K562 (cell line): ENCODE results near the gene HSP90AA1. TPM values are rescaled to one million over a fixed set of nuclear protein-coding genes. Genes with fewer than 3 reads are reported as not detected.

ENCODE experiments used
- ATF4 ChIP-seq: fragments of 450-650 bp; formaldehyde crosslinking; IDR thresholded peaks from 2 replicates; pipeline ENCODE4 v1.4.0; 2022; ENCODE audit warnings: mild to moderate bottlenecking, moderate library complexity
- BRD4 ChIP-seq: fragments of 200-600 bp; sonication (generic); IDR thresholded peaks from 2 replicates; pipeline ENCODE4 v1.6.1; 2017; ENCODE audit warnings: inconsistent platforms
- KLF1 ChIP-seq: fragments of 450-650 bp; IDR thresholded peaks from 2 replicates; pipeline ENCODE4 v1.6.1; 2016; ENCODE audit warnings: missing genetic modification characterization, missing compliant biosample characterization
- MCM7 ChIP-seq, 2 experiments: fragments of 450-650 bp; IDR thresholded peaks; 2 replicates each; pipeline ENCODE4 v1.6.1; 2016 to 2018
- NCOA6 ChIP-seq: fragments of 450-650 bp; IDR thresholded peaks from 2 replicates; pipeline ENCODE4 v1.6.1; 2017; ENCODE audit warnings: mild to moderate bottlenecking
- NCOR1 ChIP-seq: fragments of 450-650 bp; IDR thresholded peaks from 2 replicates; pipeline ENCODE4 v1.6.1; 2016; ENCODE audit warnings: mild to moderate bottlenecking, moderate library complexity
- PBX2 ChIP-seq, 2 experiments: IDR thresholded peaks in 1 of 2; conservative IDR thresholded peaks in 1 of 2; 2 replicates each; pipeline ENCODE4 v1.6.1; 2016; ENCODE audit warnings: low read depth in 2 of 2, mild to moderate bottlenecking in 1 of 2, missing compliant biosample characterization in 1 of 2, missing genetic modification characterization in 1 of 2, moderate library complexity in 1 of 2
- PHTF2 ChIP-seq: fragments of 250-450 bp; sonication (Bioruptor Pico); IDR thresholded peaks from 2 replicates; pipeline ENCODE4 v1.5.0; 2021; ENCODE audit warnings: mild to moderate bottlenecking
- POLR3A ChIP-seq: IDR thresholded peaks from 2 replicates; pipeline ENCODE4 v1.6.1; 2011; ENCODE audit warnings: borderline replicate concordance, mild to moderate bottlenecking, moderate library complexity; ENCODE audit not compliant: insufficient read length, insufficient read depth; ENCODE audit errors: extremely low read depth
- PTRF ChIP-seq: fragments of 450-650 bp; IDR thresholded peaks from 2 replicates; pipeline ENCODE4 v1.6.1; 2016; ENCODE audit warnings: mild to moderate bottlenecking, missing genetic modification characterization, missing compliant biosample characterization
- PTTG1 ChIP-seq: fragments of 450-650 bp; IDR thresholded peaks from 2 replicates; pipeline ENCODE4 v1.6.1; 2016; ENCODE audit warnings: low read depth, mild to moderate bottlenecking, missing genetic modification characterization, missing compliant biosample characterization
- RAD51 ChIP-seq: fragments of 450-650 bp; IDR thresholded peaks from 2 replicates; pipeline ENCODE4 v1.7.1; 2016; ENCODE audit warnings: low read depth, mild to moderate bottlenecking, borderline replicate concordance
- RFX1 ChIP-seq: fragments of 450-650 bp; IDR thresholded peaks from 2 replicates; pipeline ENCODE4 v1.6.1; 2016; ENCODE audit warnings: mild to moderate bottlenecking, moderate library complexity
- RFX7 ChIP-seq: fragments of 250-450 bp; sonication (Bioruptor Pico); IDR thresholded peaks from 2 replicates; pipeline ENCODE4 v1.5.1; 2021; ENCODE audit warnings: mild to moderate bottlenecking
- RNF219 ChIP-seq: fragments of 250-450 bp; sonication (Bioruptor Pico); IDR thresholded peaks from 2 replicates; pipeline ENCODE4 v1.5.0; 2022; ENCODE audit warnings: mild to moderate bottlenecking
- SMAD4 ChIP-seq: fragments of 250-450 bp; sonication (Bioruptor Pico); conservative IDR thresholded peaks from 2 replicates; pipeline ENCODE4 v1.8.0; 2021; ENCODE audit warnings: inconsistent platforms, mild to moderate bottlenecking, moderate library complexity
- SREBF2 ChIP-seq: sonication (generic); formaldehyde crosslinking; IDR thresholded peaks from 2 replicates; pipeline ENCODE4 v1.4.0; 2020; ENCODE audit warnings: mild to moderate bottlenecking, missing genetic modification reagents
- TAF1 ChIP-seq: IDR thresholded peaks from 2 replicates; pipeline ENCODE4 v1.6.1; 2011; ENCODE audit warnings: mild to moderate bottlenecking, low read length, moderate library complexity; ENCODE audit not compliant: insufficient read depth, control insufficient read depth, severe bottlenecking; ENCODE audit errors: extremely low read depth
- TCF7 ChIP-seq: sonication (generic); IDR thresholded peaks from 2 replicates; pipeline ENCODE4 v1.6.1; 2016; ENCODE audit warnings: antibody characterized with exemption, borderline replicate concordance
- TSC22D4 ChIP-seq: fragments of 450-650 bp; IDR thresholded peaks from 2 replicates; pipeline ENCODE4 v1.6.1; 2016; ENCODE audit warnings: missing genetic modification characterization, missing biosample characterization, control low read depth
- ZC3H4 ChIP-seq: sonication (generic); formaldehyde crosslinking; IDR thresholded peaks from 2 replicates; pipeline ENCODE4 v1.9.0; 2021; ENCODE audit warnings: missing genetic modification reagents, borderline replicate concordance
- ZFP36 ChIP-seq: fragments of 150-350 bp; IDR thresholded peaks from 2 replicates; pipeline ENCODE4 v1.6.1; 2018; ENCODE audit warnings: low read length, low read depth; ENCODE audit not compliant: partially characterized antibody
- ZNF133 ChIP-seq: fragments of 250-450 bp; sonication (Bioruptor Pico); IDR thresholded peaks from 2 replicates; pipeline ENCODE4 v1.4.0; 2020; ENCODE audit warnings: mild to moderate bottlenecking
- ZNF324 ChIP-seq: fragments of 250-450 bp; sonication (Bioruptor Pico); IDR thresholded peaks from 2 replicates; pipeline ENCODE4 v1.4.0; 2020; ENCODE audit warnings: mild to moderate bottlenecking
- ZSCAN29 ChIP-seq: fragments of 450-650 bp; IDR thresholded peaks from 2 replicates; pipeline ENCODE4 v1.6.1; 2017
- polyA plus RNA-seq, 8 experiments: library from polyadenylated mRNA; depleted of rRNA in 4 of 8; stranded (reverse) in 5 of 8; unstranded in 3 of 8; fragments of >200 nt; fragmentation: Nextera tagmentation in 2 of 8; fragmentation: Illumina TruSeq in 1 of 8; extraction: Ambion mirVana in 2 of 8; extraction: Trizol in 1 of 8; gene quantifications; 2 replicates each; pipeline versions ENCODE4 v1.2.1 to v1.2.3, GENCODE V29; 2011 to 2014; ENCODE audit warnings: inconsistent platforms in 1 of 8, missing spikeins in 1 of 8
- total RNA-seq, 7 experiments: library from RNA; depleted of rRNA in 6 of 7; stranded (reverse); fragments of >200 nt in 6 of 7; fragmentation: Illumina TruSeq in 2 of 7; extraction: Trizol in 2 of 7; gene quantifications; 2 replicates each; pipeline versions ENCODE4 v1.2.1 to v1.2.3, GENCODE V29; 2011 to 2021; ENCODE audit warnings: low replicate concordance in 1 of 7

HSP90AA1 gene
- total and polyA plus RNA-seq, 9 of the 15 experiments (the other 6 are each of a cell fraction or from before 2014, with no cell fraction given) = 377 to 1,731 (median 879) TPM

GRCh38 chr14:102088012-102088792, 1.4 kb upstream of the HSP90AA1 start (continued):
- TF ChIP-seq RNF219 (CRISPR knock-in tag) (no peak), TCF7 (no peak), ZC3H4 (CRISPR knock-in tag) (no peak), SMAD4 (CRISPR knock-in tag) (peak; percentile 60; the same call in 1 of the 2 replicates), NCOA6 (no peak), ZNF324 (CRISPR knock-in tag) (no peak), TAF1 (no peak), ZFP36 (no peak), ZSCAN29 (no peak), MCM7 (IDR thresholded peaks at IDR 0.05) (no peak), TSC22D4 (tag) (no peak), ATF4 (CRISPR knock-in tag) (no peak), PHTF2 (CRISPR knock-in tag) (no peak), NCOR1 (no peak), ZNF133 (CRISPR knock-in tag) (no peak), RAD51 (no peak), PTRF (tag) (no peak), PBX2 (CRISPR knock-in tag; IDR thresholded peaks at IDR 0.05; ENCODE audit: low read depth) (no peak), PBX2 (tag; conservative IDR thresholded peaks at IDR 0.05; ENCODE audit: low read depth) (no peak), PTTG1 (0 out of 2 replicates have a peak, but pooled peaks have one; percentile 32), RFX7 (CRISPR knock-in tag) (no peak), KLF1 (tag) (no peak), SREBF2 (CRISPR knock-in tag) (no peak), RFX1 (no peak), BRD4 (no peak), POLR3A (no peak)
